MM.1S (cell line): ENCODE measurements around the gene PGR.

Source experiments
- DNase-seq: peaks from one replicate; pipeline ENCODE4 v3.0.0-alpha.2; 2015
- H2AFZ ChIP-seq: fragments of 300-600 bp; sonication (generic); 2 replicates; pipeline ENCODE4 v1.6.0; 2016; ENCODE audit warnings: antibody characterized with exemption, low read length
- H3F3A ChIP-seq: fragments of 300-600 bp; sonication (generic); 2 replicates; pipeline ENCODE4 v1.6.1; 2016; ENCODE audit warnings: mild to moderate bottlenecking, antibody characterized with exemption, low read length, moderate library complexity, mixed read lengths; ENCODE audit not compliant: insufficient read depth
- H3K27ac ChIP-seq: fragments of 300-600 bp; sonication (generic); 2 replicates; pipeline ENCODE4 v1.5.1; 2016; ENCODE audit warnings: mild to moderate bottlenecking, low read length
- H3K27me3 ChIP-seq: fragments of 300-600 bp; sonication (generic); replicated peaks from 2 replicates; pipeline ENCODE4 v1.6.0; 2016; ENCODE audit warnings: low read length; ENCODE audit not compliant: insufficient read depth
- H3K36me3 ChIP-seq: fragments of 300-600 bp; sonication (generic); replicated peaks from 2 replicates; pipeline ENCODE4 v1.6.1; 2016; ENCODE audit warnings: mild to moderate bottlenecking, low read length, mixed read lengths; ENCODE audit not compliant: insufficient read depth
- H3K4me1 ChIP-seq: fragments of 300-600 bp; sonication (generic); 2 replicates; pipeline ENCODE4 v1.6.1; 2016; ENCODE audit warnings: low read length, mixed read lengths
- H3K4me2 ChIP-seq: fragments of 300-600 bp; sonication (generic); 2 replicates; pipeline ENCODE4 v1.6.0; 2016; ENCODE audit warnings: low read depth, low read length
- H3K4me3 ChIP-seq: fragments of 300-600 bp; sonication (generic); 2 replicates; pipeline ENCODE4 v1.5.1; 2016; ENCODE audit warnings: low read length, mixed read lengths
- H3K79me2 ChIP-seq: fragments of 300-600 bp; sonication (generic); 2 replicates; pipeline ENCODE4 v1.6.1; 2016; ENCODE audit warnings: mixed run types, low read length, mixed read lengths
- H3K9ac ChIP-seq: fragments of 300-600 bp; sonication (generic); 2 replicates; pipeline ENCODE4 v1.6.1; 2016; ENCODE audit warnings: low read length, mixed read lengths
- H3K9me2 ChIP-seq: fragments of 300-600 bp; sonication (generic); replicated peaks from 2 replicates; pipeline ENCODE4 v1.6.1; 2016; ENCODE audit warnings: mild to moderate bottlenecking, low read length, mixed read lengths; ENCODE audit not compliant: insufficient read depth
- H3K9me3 ChIP-seq: fragments of 300-600 bp; sonication (generic); replicated peaks from 2 replicates; pipeline ENCODE4 v1.6.1; 2016; ENCODE audit warnings: mild to moderate bottlenecking, low read length, mixed read lengths; ENCODE audit not compliant: insufficient read depth
- H4K20me1 ChIP-seq: fragments of 300-600 bp; sonication (generic); 2 replicates; pipeline ENCODE4 v1.6.1; 2016; ENCODE audit warnings: mild to moderate bottlenecking, low read length, moderate library complexity, mixed read lengths; ENCODE audit not compliant: insufficient read depth
- CTCF ChIP-seq: fragments of 300-600 bp; sonication (generic); IDR thresholded peaks from 2 replicates; pipeline ENCODE4 v1.5.1; 2016; ENCODE audit warnings: antibody characterized with exemption, low read length, mixed read lengths
- EZH2 ChIP-seq: fragments of 300-600 bp; sonication (generic); optimal IDR thresholded peaks from 2 replicates; pipeline ENCODE3; 2017; ENCODE audit warnings: low read depth, mild to moderate bottlenecking, antibody characterized with exemption, low read length, mixed read lengths
- EZH2phosphoT487 ChIP-seq: fragments of 300-600 bp; sonication (generic); IDR thresholded peaks from 2 replicates; pipeline ENCODE4 v1.6.1; 2018; ENCODE audit warnings: antibody characterized with exemption, low read length

PGR gene

GRCh38 chr11:101061606-101062005 lies 68.0 kb downstream of the PGR start:
- no peak overlapping the region for H2AFZ ChIP-seq
- H3K4me2 ChIP-seq: no peak overlapping the region
- H3K79me2 ChIP-seq: no peaks in the 10 kb centered on the region
- H4K20me1 ChIP-seq: no peaks in the 10 kb centered on the region
- no peaks in the 10 kb centered on the region for H3K9me2 ChIP-seq
- no peaks in the 10 kb centered on the region for H3K36me3 ChIP-seq
- H3K4me1 ChIP-seq: no peaks in the 10 kb centered on the region
- no peak for DNase-seq
- no peaks in the 10 kb centered on the region for H3K27me3 ChIP-seq
- H3F3A ChIP-seq: no peaks in the 10 kb centered on the region
- H3K9me3 ChIP-seq: no peaks in the 10 kb centered on the region
- TF ChIP-seq EZH2 (no peak), EZH2phosphoT487 (no peak), CTCF (no peak)
- no peak overlapping the region for H3K4me3 ChIP-seq
- H3K27ac ChIP-seq: no peak overlapping the region
- H3K9ac ChIP-seq: no peak overlapping the region

- no peak overlapping the region for H3K4me2 ChIP-seq
- DNase-seq: no peak
- H3K27me3 ChIP-seq: no peaks in the 10 kb centered on the region
- no peaks in the 10 kb centered on the region for H3F3A ChIP-seq
- H3K79me2 ChIP-seq: no peaks in the 10 kb centered on the region
- H2AFZ ChIP-seq: no peak overlapping the region
- H3K36me3 ChIP-seq: no peaks in the 10 kb centered on the region
- H4K20me1 ChIP-seq: no peaks in the 10 kb centered on the region
- H3K9me2 ChIP-seq: no peaks in the 10 kb centered on the region
- no peak overlapping the region for H3K4me3 ChIP-seq
- H3K9me3 ChIP-seq: no peaks in the 10 kb centered on the region
- H3K9ac ChIP-seq: no peak overlapping the region
- H3K27ac ChIP-seq: no peak overlapping the region
- TF ChIP-seq EZH2 (no peak), CTCF (no peak), EZH2phosphoT487 (no peak)
- no peaks in the 10 kb centered on the region for H3K4me1 ChIP-seq
Measured at GRCh38 chr11:101059331-101059730, 70.3 kb downstream of the PGR start.

GRCh38 chr11:101053492-101053891 lies 76.1 kb downstream of the PGR start:
- H3K9ac ChIP-seq: no peak overlapping the region
- no peak overlapping the region for H3K4me2 ChIP-seq
- H3K4me1 ChIP-seq: no peaks in the 10 kb centered on the region
- no peak overlapping the region for H3K27ac ChIP-seq
- no peak for DNase-seq
- TF ChIP-seq EZH2 (no peak), CTCF (no peak), EZH2phosphoT487 (no peak)
- H3F3A ChIP-seq: no peaks in the 10 kb centered on the region
- no peak overlapping the region for H2AFZ ChIP-seq
- no peaks in the 10 kb centered on the region for H3K79me2 ChIP-seq
- no peaks in the 10 kb centered on the region for H3K9me3 ChIP-seq
- no peaks in the 10 kb centered on the region for H3K9me2 ChIP-seq
- no peaks in the 10 kb centered on the region for H3K27me3 ChIP-seq
- H3K4me3 ChIP-seq: no peak overlapping the region
- no peaks in the 10 kb centered on the region for H4K20me1 ChIP-seq
- H3K36me3 ChIP-seq: no peaks in the 10 kb centered on the region
